GM21786 (cell line): ENCODE measurements around the gene DBI.
A peak's percentile ranks its signal among the peaks of the same experiment; 100 is the strongest.

ENCODE experiments used
- ATAC-seq: cut with Tn5 transposase; IDR thresholded peaks from one replicate; pipeline ENCODE4 v1.9.1; 2021; ENCODE audit not compliant: unreplicated experiment

DBI gene

DNA sequence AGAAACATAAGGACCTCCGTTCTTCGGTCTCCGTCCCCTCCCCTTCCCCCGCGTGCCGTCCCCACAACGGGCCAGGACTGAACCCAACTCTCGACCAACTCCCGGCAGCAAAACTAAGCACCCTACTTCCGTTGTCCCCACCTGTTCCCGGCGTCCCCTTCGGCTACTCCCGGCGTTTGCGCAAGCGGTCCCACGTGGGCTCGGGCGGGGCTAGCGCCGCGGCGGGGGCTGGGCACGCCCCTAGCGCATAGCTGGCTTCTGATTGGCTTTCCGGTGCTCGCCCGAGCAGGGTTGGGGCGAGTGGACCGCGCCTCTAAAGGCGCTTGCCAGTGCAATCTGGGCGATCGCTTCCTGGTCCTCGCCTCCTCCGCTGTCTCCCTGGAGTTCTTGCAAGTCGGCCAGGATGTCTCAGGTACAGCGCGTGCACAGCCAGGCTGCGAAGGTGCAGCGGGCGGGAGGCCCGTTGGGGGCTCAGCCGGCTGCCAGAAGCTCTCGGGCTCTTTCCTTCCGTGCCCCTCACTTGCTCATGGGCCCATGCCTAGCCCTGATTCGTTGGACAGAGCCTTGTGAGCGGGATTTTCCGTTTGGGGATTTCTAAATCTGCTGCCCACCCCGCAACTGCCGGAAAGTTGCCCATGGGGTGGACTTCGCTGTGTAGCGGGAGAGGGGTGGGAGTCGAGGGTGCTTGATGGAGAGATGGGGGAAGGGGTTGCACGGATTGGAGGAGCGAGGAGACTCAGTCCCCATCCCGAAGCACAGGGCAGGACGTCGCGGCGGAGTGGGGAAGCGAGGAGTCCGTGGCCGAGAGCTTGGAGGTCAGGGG, at the start of gene DBI, which contains the start of gene C2orf76:
DBI (plus strand) TSS at position 329 of the 823 bp plus-strand sequence; CDS start at position 404, 75 bp downstream.
C2orf76 (minus strand) TSS at position 186 of the 823 bp plus-strand sequence. CDS start 26,875 bp downstream, outside the sequence.
- peak; percentile 94 for ATAC-seq

DNA sequence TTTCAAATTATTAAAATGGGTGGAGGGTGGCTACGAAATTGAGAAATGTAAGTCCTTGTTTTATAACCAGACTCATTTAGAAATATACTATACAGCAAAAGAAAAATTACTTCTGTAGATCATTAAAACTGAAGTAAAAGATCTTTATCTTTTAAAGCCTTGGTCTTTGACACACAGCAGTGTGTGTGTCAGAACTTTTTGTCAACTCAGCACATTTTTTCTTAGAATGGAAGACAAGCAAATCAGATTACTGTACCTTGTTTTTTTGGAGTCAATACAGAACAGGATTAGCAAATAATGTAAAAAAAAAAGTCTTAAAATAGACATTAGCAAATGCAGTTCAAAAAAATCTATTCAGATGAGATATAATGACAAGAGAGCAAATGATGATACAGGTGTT, 49.2 kb upstream of the DBI start:
- no peak for ATAC-seq

DNA sequence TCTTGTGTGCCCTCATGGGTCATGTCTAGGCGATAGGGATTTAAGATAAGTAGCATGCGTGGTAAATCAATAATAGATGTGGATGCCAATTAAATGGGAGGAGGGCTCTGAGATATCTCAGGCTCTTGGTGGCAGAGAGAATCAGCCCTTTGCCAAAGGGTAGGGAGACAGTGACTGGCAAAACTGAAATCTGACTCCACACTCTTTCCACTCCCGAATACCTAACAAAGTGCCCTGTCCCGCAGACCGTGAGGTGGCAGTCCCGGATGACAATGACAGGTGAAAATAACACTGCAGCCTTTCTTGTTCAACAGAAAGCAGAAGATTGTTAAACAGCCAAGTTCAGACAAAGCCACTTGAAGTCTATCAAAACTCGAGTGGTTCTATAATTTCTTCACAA, 47.2 kb upstream of the DBI start:
- no peak for ATAC-seq

DNA sequence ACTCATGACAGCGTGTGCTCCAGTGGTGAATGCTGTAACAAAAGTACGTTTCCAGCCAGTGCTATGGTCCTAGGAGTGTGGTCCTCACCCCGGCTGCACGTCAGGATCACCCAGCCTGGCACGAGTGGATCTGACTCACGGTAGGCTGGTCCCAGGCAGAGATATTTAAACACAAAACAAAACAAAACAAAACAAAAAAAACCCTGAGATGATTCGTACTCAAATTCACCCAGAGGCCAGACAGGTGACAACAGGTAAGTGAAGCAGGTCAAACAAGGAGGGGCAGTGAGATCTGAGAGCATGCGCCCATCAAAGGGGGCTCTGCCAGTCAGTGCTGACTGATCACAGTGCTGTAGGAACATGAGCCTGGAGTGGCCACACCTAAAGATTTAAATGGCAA, 43.3 kb upstream of the DBI start:
- no peak for ATAC-seq

DNA sequence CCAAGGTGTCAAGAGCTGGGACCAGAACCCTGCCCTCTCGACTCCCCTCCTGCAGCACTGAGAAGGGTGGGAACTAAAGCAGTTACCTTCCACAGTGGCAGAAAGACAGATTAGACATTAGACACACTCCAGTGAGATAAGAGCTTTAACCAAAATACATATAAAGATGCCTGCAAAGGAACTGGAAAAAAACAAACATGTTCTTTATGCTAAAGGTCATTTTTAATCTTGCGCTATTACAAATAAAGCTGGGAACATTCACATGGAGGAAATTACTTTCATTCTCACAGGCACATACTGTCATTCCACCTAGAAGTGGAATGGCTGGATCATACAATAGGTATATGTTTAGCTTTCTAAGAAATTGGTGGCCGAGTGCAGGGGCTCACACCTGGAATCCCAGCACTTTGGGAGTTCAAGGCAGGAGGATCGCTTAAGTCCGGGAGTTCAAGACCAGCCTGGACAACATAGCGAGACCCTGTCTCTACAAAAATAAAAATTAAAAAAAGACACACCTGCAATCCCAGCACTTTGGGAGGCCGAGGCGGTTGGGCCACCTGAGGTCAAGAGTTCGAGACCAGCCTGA, 42.0 kb upstream of the DBI start:
- no peak for ATAC-seq

DNA sequence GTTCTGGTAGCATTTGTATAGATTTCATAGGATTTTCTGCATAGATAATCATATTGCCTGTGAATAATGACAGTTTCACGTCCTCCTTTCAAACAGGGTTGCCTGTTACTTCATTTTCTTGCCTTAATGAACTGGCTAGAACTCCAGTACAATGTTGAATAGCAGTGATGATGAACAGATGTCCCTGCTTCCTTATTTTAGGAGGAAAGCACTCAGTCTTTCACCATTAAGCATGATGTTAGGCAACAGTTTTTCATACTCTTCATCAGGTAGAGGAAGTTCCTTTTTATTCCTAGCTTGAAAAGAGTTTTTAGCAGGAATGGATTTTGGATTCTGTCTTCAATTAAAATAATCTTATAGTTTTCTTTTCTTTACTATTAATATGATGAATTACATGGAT, 39.8 kb upstream of the DBI start:
- ATAC-seq = no peak

DNA sequence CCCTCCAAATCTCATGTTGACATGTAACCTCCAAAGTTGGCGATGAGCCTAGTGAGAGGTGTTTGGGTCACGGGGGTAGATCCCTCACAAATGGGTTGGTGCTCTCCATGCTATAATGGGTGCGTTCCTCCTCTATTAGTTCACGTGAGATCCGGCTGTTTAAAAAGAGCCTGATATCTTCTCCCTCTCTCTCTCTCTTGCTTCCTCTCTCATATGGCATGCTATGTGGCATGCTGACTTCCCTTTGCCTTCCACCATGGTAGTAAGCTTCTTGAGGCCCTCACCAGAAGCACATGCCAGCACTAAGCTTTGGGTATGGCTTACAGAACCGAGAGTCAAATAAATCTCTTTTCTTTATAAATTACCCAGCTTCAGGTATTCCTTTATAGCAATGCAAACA, 39.3 kb upstream of the DBI start:
- no peak for ATAC-seq

DNA sequence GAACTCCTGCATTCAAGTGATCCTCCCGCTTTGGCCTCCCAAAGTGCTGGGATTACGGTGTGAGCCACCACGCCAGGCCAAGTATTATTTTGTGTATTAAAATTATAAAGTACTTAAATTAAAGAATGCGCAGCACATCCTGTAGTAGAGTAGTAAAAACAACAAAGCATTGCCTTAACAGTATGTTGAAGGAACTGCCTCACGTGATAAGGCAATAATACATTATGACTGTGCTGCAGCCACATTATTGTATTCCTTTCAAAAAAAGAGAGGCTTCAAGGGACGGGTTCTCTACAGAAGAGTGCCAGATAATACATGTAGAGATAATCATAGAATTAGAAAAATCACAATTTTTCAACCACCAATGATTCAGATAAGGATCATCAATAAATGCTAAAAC, 33.8 kb upstream of the DBI start:
- ATAC-seq = no peak

DNA sequence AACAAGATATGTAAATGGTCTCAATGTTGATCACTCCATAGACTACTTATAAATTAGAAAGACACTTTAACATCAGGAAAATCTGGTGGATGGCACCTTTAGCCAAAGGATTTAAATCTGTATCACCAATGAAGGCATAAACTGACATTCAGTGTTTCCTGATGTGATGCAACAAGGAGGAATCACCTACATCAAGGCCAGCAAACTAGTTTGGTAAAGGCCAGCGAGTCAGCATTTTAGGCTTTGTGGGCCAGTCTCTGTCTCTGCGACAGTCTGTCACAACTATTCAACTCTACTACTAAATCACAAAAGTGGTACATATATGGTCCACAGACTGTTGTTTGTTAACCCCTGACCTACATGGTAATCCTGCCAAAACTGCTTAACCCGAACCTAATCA, 33.4 kb upstream of the DBI start:
- no peak for ATAC-seq

DNA sequence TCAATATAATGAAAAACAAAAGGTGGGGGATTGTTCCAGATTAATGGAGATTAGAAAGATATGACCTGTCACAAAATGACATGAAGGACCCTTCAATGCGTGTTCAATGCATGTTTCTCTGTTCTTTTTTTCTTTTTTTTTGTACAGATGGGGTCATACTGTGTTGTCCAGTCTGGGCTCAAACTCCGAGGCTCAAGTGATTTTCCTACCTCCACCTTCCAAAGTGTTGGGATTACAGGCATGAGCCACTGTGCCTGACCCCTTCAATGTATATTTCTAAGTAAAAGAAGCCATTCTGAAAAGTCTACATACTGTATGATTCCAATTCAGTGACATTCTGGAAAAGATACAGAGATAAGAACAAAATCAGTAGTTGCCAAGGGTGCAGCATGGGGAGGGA, 32.9 kb upstream of the DBI start:
- no peak for ATAC-seq

DNA sequence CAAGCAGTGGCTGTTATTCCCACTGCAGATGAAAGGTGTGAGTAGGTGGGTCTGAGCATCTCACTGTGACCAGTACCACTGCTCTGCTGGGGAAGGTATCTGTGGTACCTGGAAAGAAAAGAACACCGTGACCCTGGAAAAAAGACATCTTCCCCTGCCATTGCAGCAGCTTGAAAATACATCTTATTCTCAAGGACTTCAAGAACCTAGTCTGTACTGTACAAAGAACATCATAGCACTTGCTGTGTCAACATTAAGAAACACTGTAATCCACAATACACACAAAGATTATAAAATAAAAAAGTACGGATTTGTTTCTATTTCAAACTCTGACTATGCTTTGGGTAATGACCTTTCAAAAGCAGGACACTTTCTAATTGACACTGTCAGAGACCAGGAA, 29.0 kb upstream of the DBI start:
- ATAC-seq = no peak

DNA sequence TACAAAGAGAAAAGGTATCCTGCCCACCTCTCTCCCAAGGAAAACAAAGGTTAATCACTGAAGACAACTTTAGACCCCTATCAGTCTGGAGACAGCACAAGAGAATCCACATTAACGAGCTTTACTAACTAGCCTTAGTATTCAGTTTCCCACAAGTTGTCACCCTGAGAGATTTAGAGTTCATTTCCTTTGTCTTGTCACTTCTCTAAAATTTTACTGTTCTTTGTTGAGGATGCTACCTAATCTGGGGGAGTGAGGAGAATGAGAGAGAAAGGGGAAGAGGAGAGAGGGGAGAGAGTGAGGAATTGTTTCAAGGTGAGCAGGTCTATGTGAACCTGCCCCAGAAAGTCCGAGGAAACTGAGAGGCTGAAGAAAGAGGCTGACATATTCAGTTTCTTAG, 28.5 kb upstream of the DBI start:
- ATAC-seq = no peak

DNA sequence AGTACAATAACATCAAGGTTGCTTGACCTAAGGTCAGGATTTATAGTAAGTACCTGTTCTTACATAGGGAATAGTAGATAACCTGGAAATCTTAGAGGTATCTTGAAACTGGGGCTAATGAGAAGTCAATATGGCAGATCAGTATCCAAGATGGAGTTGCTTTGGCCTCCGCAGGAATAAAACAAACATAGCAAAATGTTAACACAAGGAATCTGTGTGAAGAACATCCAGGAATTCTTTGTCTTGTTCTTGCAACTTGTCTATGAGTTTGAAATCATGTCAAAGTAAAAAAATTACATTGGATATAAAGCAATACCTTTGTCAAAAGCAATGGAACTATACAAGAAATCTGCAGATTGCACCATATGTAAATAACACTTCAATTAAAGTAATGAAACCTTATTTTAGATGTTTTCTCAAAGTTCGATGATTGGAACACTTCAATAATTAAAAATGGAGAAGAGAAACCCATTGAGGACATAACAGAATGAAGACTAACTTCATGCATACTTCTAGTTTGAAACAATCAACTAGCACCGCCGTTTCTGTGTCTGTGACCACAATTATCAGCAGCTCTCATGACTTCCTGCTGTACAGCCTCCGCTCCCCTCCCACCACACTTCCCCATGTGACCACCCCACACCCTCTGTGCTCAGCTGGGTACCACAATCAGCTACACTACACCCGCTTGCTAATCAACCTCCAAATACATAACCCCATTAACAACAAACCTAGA, 27.8 kb upstream of the DBI start:
- ATAC-seq = peak; percentile 100

DNA sequence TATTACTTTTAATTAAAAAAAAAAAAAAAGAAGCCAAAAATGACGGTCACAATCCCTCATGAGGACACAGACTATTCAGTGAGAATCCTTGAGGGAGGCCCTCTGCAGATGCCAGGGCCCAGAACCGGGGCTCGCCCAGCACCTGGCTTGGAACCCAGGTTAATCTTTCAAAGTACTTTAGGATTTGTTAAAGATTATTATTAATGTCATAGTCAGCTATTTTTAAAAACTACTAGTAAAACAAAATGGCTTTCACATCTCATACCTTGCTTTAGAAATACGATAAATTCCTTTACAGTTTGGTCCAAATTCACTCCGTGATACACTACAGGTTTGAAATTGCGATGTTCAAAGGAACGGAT, 27.2 kb upstream of the DBI start:
- no peak for ATAC-seq

DNA sequence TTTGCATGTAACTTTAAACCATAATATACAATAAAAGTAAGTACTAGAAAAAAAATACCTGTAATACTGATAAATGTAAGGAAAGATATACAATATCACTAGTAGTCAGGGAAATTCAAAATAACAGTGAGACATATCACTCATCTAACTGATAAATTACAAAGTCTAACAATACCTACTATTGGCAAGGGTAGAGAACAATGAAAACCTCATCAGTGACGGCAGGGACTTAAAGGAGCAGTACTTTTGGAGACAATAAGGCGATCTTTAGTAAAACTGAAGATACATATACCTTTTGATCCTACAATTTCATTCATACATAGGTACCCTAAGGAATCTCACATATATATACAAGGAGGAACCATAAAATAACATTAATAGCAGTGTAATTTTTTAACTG, 25.1 kb upstream of the DBI start:
- no peak for ATAC-seq

DNA sequence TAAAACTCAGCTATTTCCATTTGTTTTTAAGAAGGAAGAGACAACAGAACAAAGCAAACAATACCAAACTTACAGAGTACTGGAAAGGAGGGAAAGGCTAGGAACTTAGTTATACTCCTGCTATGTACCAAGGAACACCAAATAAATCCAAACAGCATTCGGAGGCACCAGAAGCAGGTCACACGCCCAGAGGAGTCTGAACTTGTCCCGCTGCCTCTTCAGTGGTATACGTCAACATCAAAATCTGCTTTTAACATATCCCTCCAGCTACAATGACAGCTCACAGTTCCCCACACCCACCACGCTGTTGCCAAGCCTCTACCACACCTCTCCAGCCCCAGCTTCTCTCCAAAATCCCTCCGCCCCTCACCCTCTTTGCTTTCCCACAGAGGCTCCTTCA, 17.5 kb upstream of the DBI start:
- ATAC-seq = no peak

DNA sequence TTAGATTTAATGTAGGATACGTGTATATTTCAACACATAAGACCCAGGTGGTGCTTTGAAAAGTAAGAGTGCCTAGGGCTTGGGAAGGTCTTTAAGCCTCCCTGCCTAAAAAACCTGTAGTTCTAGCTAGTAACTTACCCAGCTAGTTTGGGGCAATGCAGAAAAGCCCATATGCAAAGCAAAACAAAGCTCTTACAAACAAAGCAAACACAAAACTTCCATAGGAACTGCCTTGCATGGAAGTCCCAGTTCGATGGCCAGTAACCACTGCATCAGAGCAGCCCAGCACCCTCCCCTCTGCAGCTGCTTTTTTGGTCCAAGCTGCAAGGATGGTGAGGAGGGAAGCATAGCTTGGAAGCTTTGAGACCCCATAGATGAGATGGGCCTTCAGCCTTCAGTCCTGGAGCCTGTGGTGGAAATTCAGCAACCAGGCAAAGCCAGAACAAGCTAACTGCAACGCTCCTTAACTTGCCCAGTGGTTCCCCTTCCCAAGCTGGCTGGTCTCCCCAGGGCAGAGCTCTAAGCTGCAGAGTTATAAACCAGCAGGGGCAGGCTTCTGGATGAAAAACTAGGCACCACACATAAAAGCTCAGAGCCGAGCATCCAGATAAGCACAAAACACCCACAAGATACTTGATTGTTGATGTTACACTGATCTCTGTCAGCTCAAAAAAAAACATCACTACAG, 16.3 kb upstream of the DBI start:
- no peak for ATAC-seq

DNA sequence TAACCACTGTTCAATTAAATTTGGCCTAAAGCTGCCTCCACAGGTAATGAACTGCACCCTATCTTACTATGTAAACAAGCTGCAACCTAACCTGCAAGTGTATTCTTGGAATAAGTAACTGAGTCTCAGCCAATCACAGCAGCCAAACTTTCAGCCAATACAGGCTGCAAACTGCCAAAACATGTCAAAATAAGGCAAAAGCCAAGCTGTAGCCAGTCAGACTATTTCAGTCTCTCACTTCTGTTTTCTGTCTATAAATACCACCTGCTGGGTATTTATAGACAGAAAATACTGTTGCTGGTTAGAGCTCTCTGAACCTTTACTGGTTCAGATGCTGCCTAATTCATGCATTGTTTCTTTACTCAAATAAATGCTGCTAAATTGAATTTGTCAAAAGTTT, 14.4 kb upstream of the DBI start:
- ATAC-seq = peak; percentile 96

DNA sequence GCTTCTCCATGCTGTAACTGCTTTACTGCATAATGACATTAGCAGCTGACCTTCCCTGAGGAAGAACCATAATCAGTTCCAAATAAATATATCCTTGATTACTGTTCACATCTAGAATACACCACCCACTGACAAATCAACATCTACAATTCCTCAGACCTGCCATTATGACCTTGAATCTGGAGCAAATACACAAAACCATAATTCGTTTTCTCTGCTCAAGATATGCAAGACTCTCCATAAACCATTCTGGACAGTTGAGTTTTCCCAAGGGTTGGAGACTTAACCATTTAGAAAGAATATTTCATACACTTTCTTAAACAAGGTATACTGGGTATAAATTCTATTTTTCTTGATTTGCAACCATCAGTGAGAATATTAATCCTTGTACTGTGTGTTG, 11.9 kb upstream of the DBI start:
- ATAC-seq = no peak

DNA sequence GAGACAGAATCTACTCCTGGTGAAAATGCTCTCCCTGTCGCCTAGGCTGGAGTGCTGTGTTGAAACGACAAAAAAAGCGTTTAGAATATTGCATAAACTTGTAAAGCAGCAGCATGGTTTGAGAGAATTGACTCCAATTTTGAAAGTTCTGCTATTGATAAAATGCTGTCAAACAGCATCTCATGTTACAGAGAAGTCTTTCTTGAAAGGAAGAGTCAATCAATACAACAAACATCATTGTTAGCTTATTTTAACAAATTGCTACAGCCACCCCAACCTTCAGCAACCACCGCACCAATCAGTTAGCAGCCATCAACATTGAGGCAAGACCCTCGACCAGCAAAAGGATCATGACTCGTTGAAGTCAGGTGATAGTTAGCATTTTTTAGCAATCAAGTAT, 7.0 kb upstream of the DBI start:
- ATAC-seq = no peak

DNA sequence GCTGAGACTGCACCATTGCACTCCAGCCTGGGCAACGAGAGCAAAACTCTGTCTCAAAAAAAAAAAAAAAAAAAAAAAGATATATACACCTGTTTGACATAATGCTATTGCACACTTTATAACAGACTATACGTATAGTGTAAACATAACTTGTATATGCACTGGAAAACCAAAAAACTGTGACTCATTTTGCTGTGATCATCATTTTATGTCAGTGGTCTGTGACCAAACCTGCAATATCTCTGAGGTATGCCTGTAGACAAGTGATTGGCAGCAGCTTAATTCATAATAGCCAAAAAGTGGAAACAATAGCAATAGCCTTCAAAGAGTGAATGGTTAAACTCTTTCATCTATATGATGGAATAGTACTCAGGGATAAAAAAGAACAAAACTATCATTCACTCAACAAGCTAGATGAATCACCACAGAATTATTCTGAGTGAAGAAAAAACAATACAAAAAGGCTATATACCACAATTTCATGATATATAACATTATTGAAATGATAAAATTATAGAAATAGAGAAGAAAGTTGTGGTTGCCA, 6.3 kb upstream of the DBI start:
- ATAC-seq = no peak
